Endothelial cell of umbilical vein (primary cell): ENCODE results near the gene STAG1. TPM values are rescaled to one million over a fixed set of nuclear protein-coding genes. Genes with fewer than 3 reads are reported as not detected.

Source experiments
- BruUV-seq: library from RNA; stranded (reverse); fragments of 400-500 nt; replicated peaks from 2 replicates; lab custom pipeline; 2021; lab: Mats Ljungman, UMichigan
- CTCF ChIA-PET: fragments of 300-600, 350-600 bp; sonication (Branson Sonifier 250); formaldehyde crosslinking; loops from one replicate; lab custom pipeline; 2021; ENCODE audit warnings: antibody characterized with exemption, inconsistent platforms; lab: Charles Lee
- POLR2A ChIA-PET: fragments of 300-600, 350-600 bp; sonication (Branson Sonifier 250); formaldehyde crosslinking; loops from one replicate; lab custom pipeline; 2021; ENCODE audit warnings: antibody characterized with exemption, inconsistent platforms; lab: Charles Lee
- DNase-seq: peaks from one replicate; pipeline ENCODE4 v3.0.0-alpha.2; 2011; ENCODE audit warnings: low read depth, low spot score
- FAIRE-seq: peaks from 2 replicates; lab custom pipeline; 2011; peaks lifted over from hg19 to GRCh38; lab: Jason Lieb, UNC
- H2AFZ ChIP-seq: 2 replicates; pipeline ENCODE4 v1.6.0; 2012; ENCODE audit warnings: low read depth, low read length, control low read depth, inconsistent platforms
- H3K27ac ChIP-seq: 2 replicates; pipeline ENCODE4 v1.5.1; 2011; ENCODE audit warnings: low read depth, mild to moderate bottlenecking, control low read depth, low read length, moderate library complexity; ENCODE audit not compliant: insufficient read depth
- H3K27me3 ChIP-seq, 2 experiments: 2 replicates each; pipeline versions ENCODE4 v1.6.0 to v1.6.1; 2011; ENCODE audit warnings: low read length in 2 of 2, mixed read lengths in 1 of 2; ENCODE audit not compliant: control insufficient read depth in 2 of 2, insufficient read depth in 2 of 2
- H3K36me3 ChIP-seq, 2 experiments: 2 replicates in 1 of 2; 3 replicates in 1 of 2; pipeline ENCODE4 v1.5.1; 2011; ENCODE audit warnings: low read length in 2 of 2, mild to moderate bottlenecking in 1 of 2, moderate library complexity in 1 of 2; ENCODE audit not compliant: control insufficient read depth in 2 of 2, insufficient read depth in 2 of 2; ENCODE audit errors: extremely low read depth in 1 of 2
- H3K4me1 ChIP-seq: 3 replicates; pipeline ENCODE4 v1.5.1; 2011; ENCODE audit warnings: mild to moderate bottlenecking, low read length; ENCODE audit not compliant: control insufficient read depth, insufficient read depth; ENCODE audit errors: extremely low read depth
- H3K4me2 ChIP-seq: 2 replicates; pipeline ENCODE4 v1.6.1; 2011; ENCODE audit warnings: low read length, control low read depth, mixed read lengths; ENCODE audit not compliant: insufficient read depth
- H3K4me3 ChIP-seq, 3 experiments: fragments of 200-600 bp in 1 of 3; sonication (generic), shearing (Covaris generic) in 1 of 3; replicated peaks in 1 of 3; 2 replicates each; pipeline ENCODE4 v1.5.1; 2011 to 2016; ENCODE audit warnings: control low read depth in 3 of 3, low read length in 3 of 3, mild to moderate bottlenecking in 2 of 3, inconsistent platforms in 1 of 3, low read depth in 1 of 3, moderate library complexity in 1 of 3; ENCODE audit not compliant: insufficient read depth in 1 of 3
- H3K79me2 ChIP-seq: 2 replicates; pipeline ENCODE4 v1.6.0; 2012; ENCODE audit warnings: low read length, inconsistent platforms; ENCODE audit not compliant: control insufficient read depth, insufficient read depth
- H3K9ac ChIP-seq: replicated peaks from 2 replicates; pipeline ENCODE3; 2011; ENCODE audit warnings: low read length, control low read depth; ENCODE audit not compliant: insufficient read depth; ENCODE audit errors: extremely low read depth
- H3K9me1 ChIP-seq: replicated peaks from 3 replicates; pipeline ENCODE4 v1.6.0; 2011; ENCODE audit warnings: mild to moderate bottlenecking, low read length; ENCODE audit not compliant: control insufficient read depth, insufficient read depth; ENCODE audit errors: extremely low read depth
- H3K9me3 ChIP-seq: replicated peaks from 2 replicates; pipeline ENCODE4 v1.5.1; 2012; ENCODE audit warnings: low read length, inconsistent platforms; ENCODE audit not compliant: control insufficient read depth, insufficient read depth
- H4K20me1 ChIP-seq: replicated peaks from 2 replicates; pipeline ENCODE3; 2011; ENCODE audit warnings: mild to moderate bottlenecking, low read length; ENCODE audit not compliant: control insufficient read depth, insufficient read depth; ENCODE audit errors: extremely low read depth
- EZH2 ChIP-seq: IDR thresholded peaks from 2 replicates; pipeline ENCODE4 v1.6.1; 2012; ENCODE audit warnings: borderline replicate concordance, low read depth, mild to moderate bottlenecking, moderate library complexity, low read length, inconsistent platforms; ENCODE audit not compliant: severe bottlenecking
- FOS ChIP-seq: IDR thresholded peaks from 2 replicates; pipeline ENCODE4 v1.6.1; 2011; ENCODE audit warnings: mild to moderate bottlenecking, low read length, moderate library complexity, borderline replicate concordance; ENCODE audit not compliant: insufficient read depth
- GATA2 ChIP-seq: IDR thresholded peaks from 2 replicates; pipeline ENCODE4 v1.7.0; 2011; ENCODE audit warnings: low read depth, mild to moderate bottlenecking, moderate library complexity, mixed read lengths, low read length; ENCODE audit not compliant: insufficient read length, insufficient read depth
- JUN ChIP-seq: IDR thresholded peaks from 2 replicates; pipeline ENCODE4 v1.6.1; 2011; ENCODE audit warnings: borderline replicate concordance, low read depth; ENCODE audit not compliant: insufficient read length, insufficient read depth
- MYC ChIP-seq: IDR thresholded peaks from one replicate; pipeline ENCODE4 v1.6.1; 2011; ENCODE audit warnings: mild to moderate bottlenecking, low read depth, low read length
- POLR2A ChIP-seq: IDR thresholded peaks from 2 replicates; pipeline ENCODE4 v1.6.1; 2012; ENCODE audit warnings: low read depth, mild to moderate bottlenecking, control low read depth, low read length
- POLR2AphosphoS5 ChIP-seq: IDR thresholded peaks from 2 replicates; pipeline ENCODE4 v1.6.1; 2012; ENCODE audit warnings: low read depth, mild to moderate bottlenecking, control low read depth, low read length, moderate library complexity; ENCODE audit not compliant: insufficient read depth
- dilution Hi-C: fragments of 300-500 bp; cut with MboI; formaldehyde crosslinking; loops from one replicate; pipeline ENCODE4 v1.15.0; 2019; ENCODE audit warnings: low sequenced_read_pairs; ENCODE audit not compliant: extremely low pct_ligation_motif_present
- intact Hi-C: fragments of 100-400 bp; cut with micrococcal nuclease; formaldehyde crosslinking; loops from one replicate; pipeline ENCODE4 v1.10.0; 2022
- polyA plus RNA-seq, 4 experiments: library from polyadenylated mRNA; depleted of rRNA in 3 of 4; stranded (reverse) in 3 of 4; unstranded in 1 of 4; fragments of >200 nt; gene quantifications; 2 replicates each; pipeline versions ENCODE4 v1.2.1 to v1.2.3, GENCODE V29; 2011 to 2012; ENCODE audit warnings: missing spikeins in 1 of 4
- total RNA-seq: library from RNA; stranded (reverse); gene quantifications from 2 replicates; pipeline ENCODE4 v1.2.3, GENCODE V29; 2021
- TF ChIP-seq, protein P1 (sequence below): IDR thresholded peaks from 2 replicates; pipeline ENCODE4 v1.6.1; 2011; ENCODE audit not compliant: insufficient read depth, insufficient read length
- TF ChIP-seq, protein P2 (sequence below), 2 donors: IDR thresholded peaks; 1 replicate in 1 of 2; 2 replicates in 1 of 2; pipeline ENCODE4 v1.5.1; 2011; ENCODE audit warnings: low read length in 2 of 2, mild to moderate bottlenecking in 2 of 2, moderate library complexity in 2 of 2, control low read depth in 1 of 2, inconsistent platforms in 1 of 2, low read depth in 1 of 2; ENCODE audit not compliant: insufficient read depth in 1 of 2; ENCODE audit errors: extremely low read depth in 1 of 2

The STAG1 gene
- total and polyA plus RNA-seq, 2 donors (not counting 3 experiments of a cell fraction or from before 2014, with no cell fraction given): 7.4 to 42.1 TPM

DNA sequence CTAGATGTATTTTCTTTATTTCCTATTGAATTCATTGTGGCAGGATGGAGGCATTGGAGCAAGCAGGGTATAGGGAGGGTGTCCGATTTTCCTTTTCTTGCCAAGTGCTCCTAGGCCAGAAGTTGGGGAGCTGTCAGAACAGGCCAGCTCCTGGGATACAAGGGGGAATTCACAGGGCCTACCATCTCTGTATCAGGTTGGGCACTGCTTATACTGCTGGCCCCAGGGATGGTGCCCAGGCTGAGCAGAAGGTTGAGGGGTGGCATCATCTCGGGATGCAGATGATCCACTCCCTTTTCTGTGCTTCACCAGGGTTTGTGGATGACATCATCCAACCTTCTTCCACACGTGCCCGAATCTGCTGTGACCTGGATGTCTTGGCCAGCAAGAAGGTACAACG lies 422.6 kb downstream of the STAG1 start:
- intact Hi-C loops: no loop called here
- no peak overlapping the region for H3K4me3 ChIP-seq
- no TSS peak for BruUV-seq
- H3K4me1 ChIP-seq: no peaks in the 10 kb centered on the region
- H3K9ac ChIP-seq: no peak overlapping the region
- no peak overlapping the region for H3K4me2 ChIP-seq
- DNase-seq: no peak
- H4K20me1 ChIP-seq: no peaks in the 10 kb centered on the region
- CTCF ChIA-PET: interaction anchor here (1.0 kb wide), 1 partner anchor 423 kb away, joined by 3 read pairs; the partner anchor contains the start of gene STAG1
- no peak for FAIRE-seq
- H3K27me3 ChIP-seq: no peaks in the 10 kb centered on the region
- dilution Hi-C loops: no loop called here
- H3K27ac ChIP-seq: no peak overlapping the region
- H3K79me2 ChIP-seq: no peaks in the 10 kb centered on the region
- H3K9me1 ChIP-seq: no peaks in the 10 kb centered on the region
- no peak overlapping the region for H2AFZ ChIP-seq
- TF ChIP-seq, protein P1, sequence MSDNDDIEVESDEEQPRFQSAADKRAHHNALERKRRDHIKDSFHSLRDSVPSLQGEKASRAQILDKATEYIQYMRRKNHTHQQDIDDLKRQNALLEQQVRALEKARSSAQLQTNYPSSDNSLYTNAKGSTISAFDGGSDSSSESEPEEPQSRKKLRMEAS: no peak
- TF ChIP-seq MYC: no peak
- no peak for TF ChIP-seq GATA2
- TF ChIP-seq POLR2AphosphoS5: no peak
- no peak for TF ChIP-seq JUN
- no peak for TF ChIP-seq POLR2A
- TF ChIP-seq, protein P2, sequence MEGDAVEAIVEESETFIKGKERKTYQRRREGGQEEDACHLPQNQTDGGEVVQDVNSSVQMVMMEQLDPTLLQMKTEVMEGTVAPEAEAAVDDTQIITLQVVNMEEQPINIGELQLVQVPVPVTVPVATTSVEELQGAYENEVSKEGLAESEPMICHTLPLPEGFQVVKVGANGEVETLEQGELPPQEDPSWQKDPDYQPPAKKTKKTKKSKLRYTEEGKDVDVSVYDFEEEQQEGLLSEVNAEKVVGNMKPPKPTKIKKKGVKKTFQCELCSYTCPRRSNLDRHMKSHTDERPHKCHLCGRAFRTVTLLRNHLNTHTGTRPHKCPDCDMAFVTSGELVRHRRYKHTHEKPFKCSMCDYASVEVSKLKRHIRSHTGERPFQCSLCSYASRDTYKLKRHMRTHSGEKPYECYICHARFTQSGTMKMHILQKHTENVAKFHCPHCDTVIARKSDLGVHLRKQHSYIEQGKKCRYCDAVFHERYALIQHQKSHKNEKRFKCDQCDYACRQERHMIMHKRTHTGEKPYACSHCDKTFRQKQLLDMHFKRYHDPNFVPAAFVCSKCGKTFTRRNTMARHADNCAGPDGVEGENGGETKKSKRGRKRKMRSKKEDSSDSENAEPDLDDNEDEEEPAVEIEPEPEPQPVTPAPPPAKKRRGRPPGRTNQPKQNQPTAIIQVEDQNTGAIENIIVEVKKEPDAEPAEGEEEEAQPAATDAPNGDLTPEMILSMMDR (IDR thresholded peaks at IDR 0.05; ENCODE audit: extremely low read depth in 1 of 2, insufficient read depth in 1 of 2, low read depth in 1 of 2, low read length in 2 of 2): no peak
- TF ChIP-seq EZH2: no peak
- no peak for TF ChIP-seq FOS
- H3K36me3 ChIP-seq: peaks cover 5% of the 10 kb centered on the region in 2 experiments
- POLR2A ChIA-PET: no interaction called here
- no peaks in the 10 kb centered on the region for H3K9me3 ChIP-seq
